ENCODE results near the gene RHOF. TPM values are rescaled to one million over a fixed set of nuclear protein-coding genes. Genes with fewer than 3 reads are reported as not detected.

The RHOF gene
- total RNA-seq, 4 donors from 2014 or later, result 9.4 to 15.7 (median 12.1) TPM

DNA sequence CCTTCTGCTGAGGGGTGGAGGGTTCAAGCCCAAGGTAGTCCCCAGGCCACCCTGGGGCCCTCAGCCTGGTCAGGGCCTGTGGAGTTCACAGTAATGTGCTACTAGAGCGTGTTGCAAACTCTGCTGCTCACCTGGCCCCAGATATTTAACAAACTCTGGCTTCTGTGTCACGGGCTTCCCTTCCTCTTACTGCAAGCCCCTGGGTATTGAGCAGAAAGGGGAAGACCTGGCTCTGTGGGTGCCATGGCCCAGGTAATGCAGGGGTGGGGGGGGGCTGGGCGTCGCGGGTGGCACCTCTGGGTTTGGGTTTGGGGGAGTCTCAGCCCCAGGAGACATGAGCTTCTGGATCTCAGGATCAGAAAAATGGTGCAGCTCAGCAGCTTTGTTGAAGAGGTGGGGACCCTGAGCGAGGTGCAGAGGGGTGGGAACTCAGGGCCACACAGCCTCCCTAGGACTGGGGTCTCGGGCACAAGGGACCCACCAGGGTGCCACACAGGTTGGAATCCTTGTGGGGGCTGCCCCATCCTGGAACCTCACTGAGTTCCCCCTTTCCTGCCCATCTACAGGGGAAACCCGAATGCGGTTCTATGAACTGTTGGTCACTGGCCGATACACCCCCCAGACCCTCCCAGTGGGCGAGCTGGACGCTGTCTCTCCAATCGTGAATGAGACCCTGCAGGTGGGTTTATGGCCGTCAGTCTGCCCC, 14.3 kb upstream of the RHOF start:
- Histone ChIP-seq H3K4me1 (peaks cover 0 to 73% (median 39%) of the 10 kb centered on the region in 3 donors), H3K27me3 (no peaks in the 10 kb centered on the region), H3K9me3 (no peaks in the 10 kb centered on the region), H3K36me3 (peaks cover 0 to 45% of the 10 kb centered on the region in 2 donors), H3K27ac (peak overlapping the region in 2 of 4 donors; percentile 3 to 100), H3K4me3 (no peak overlapping the region)
- no CpG with 5 or more reads among the region's 14 CpGs for WGBS, 2 donors (ENCODE audit: low coverage in 1 of 2)
- no peak for ATAC-seq
- TF ChIP-seq POLR2A (IDR thresholded peaks at IDR 0.05) (no peak), POLR2AphosphoS5 (IDR thresholded peaks at IDR 0.05) (no peak), EP300 (IDR thresholded peaks at IDR 0.05) (no peak)
- TF ChIP-seq, protein P1, sequence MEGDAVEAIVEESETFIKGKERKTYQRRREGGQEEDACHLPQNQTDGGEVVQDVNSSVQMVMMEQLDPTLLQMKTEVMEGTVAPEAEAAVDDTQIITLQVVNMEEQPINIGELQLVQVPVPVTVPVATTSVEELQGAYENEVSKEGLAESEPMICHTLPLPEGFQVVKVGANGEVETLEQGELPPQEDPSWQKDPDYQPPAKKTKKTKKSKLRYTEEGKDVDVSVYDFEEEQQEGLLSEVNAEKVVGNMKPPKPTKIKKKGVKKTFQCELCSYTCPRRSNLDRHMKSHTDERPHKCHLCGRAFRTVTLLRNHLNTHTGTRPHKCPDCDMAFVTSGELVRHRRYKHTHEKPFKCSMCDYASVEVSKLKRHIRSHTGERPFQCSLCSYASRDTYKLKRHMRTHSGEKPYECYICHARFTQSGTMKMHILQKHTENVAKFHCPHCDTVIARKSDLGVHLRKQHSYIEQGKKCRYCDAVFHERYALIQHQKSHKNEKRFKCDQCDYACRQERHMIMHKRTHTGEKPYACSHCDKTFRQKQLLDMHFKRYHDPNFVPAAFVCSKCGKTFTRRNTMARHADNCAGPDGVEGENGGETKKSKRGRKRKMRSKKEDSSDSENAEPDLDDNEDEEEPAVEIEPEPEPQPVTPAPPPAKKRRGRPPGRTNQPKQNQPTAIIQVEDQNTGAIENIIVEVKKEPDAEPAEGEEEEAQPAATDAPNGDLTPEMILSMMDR (IDR thresholded peaks at IDR 0.05), result no peak

DNA sequence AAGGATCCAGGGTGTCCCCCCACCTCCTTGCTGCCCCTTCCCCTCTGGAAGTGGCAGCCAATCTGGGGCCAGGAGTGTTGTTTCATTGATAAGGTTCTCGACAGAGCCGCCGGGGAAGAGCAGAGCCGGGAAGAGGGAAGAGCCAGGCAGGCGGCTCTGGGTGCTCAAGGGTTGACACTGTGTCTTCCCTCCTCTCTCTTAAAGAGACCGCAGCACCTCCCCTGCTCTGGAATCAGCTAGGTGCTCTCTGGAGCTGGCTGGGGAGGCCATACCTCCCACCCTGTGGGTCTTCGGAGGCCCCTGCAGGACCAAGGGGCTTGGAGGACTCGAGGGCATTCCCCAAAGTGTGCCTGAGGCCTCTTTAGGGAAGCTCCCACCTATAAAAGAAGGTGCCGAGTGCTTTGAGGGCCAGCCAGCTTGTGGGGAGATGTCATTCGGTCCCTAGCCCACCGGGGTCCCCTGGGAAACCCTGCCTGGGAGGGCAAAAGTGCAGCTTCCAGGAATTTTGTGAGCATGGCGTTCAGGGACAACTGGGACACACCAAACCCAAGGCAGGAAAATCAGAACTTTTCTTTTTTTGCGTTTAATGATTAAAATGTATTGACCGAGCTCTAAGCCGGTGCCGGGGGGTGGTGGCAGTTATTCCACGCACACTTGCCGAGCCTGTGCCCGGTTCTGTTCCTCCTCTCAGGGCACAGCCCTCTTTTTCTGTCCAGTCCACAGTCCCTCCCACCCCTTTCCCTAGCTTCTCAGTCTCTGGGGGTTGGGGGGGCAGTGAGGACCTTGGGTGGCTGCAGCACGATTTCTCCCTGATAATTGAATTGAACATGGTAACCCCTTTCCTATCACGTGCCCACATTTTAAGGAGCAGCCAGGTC, 13.3 kb upstream of the RHOF start:
- peak overlapping the region; percentile 85 for H3K4me3 ChIP-seq
- H3K36me3 ChIP-seq, result peaks cover 0 to 45% of the 10 kb centered on the region in 2 donors
- peak overlapping the region in 3 of 4 donors; percentile 66 to 100 (median 100) for H3K27ac ChIP-seq
- H3K4me1 ChIP-seq, result peaks cover 0 to 66% (median 33%) of the 10 kb centered on the region in 3 donors
- TF ChIP-seq EP300 (IDR thresholded peaks at IDR 0.05) (no peak), POLR2A (IDR thresholded peaks at IDR 0.05) (no peak), POLR2AphosphoS5 (IDR thresholded peaks at IDR 0.05) (no peak)
- TF ChIP-seq, protein P1 (IDR thresholded peaks at IDR 0.05), result no peak
- no peaks in the 10 kb centered on the region for H3K9me3 ChIP-seq
- no peak for ATAC-seq
- 24 to 30% methylated on average over 2 to 10 of the region's 21 CpGs for WGBS, 2 donors (ENCODE audit: low coverage in 1 of 2)
- H3K27me3 ChIP-seq, result no peaks in the 10 kb centered on the region

DNA sequence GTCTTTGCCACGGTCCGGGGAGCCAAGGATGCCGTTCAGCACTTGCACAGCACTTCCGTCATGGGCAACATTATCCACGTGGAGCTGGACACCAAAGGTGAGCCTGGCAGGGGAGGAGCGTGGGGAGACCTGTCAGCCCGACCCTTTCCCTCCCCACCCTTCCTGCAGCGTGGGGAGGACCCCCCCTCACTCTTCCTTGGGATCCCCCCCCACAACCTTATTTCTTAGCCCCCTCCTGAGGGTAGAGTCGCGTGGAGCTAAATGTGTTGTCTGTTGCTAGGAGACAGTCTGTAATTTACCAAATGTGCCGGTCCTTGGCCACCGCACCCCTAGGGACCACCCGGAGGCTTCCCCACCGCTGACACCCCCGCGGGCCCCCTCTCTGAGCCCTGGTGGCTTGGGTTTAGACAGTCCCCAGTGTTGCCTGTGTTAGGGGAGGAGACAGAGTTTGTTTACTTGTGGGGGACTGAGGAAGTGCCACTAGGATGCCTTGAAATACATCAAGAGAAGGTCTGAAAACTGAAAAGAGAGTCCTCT, 12.6 kb upstream of the RHOF start:
- H3K36me3 ChIP-seq, result peaks cover 0 to 43% of the 10 kb centered on the region in 2 donors
- H3K4me1 ChIP-seq, result peaks cover 0 to 66% (median 26%) of the 10 kb centered on the region in 3 donors
- H3K27me3 ChIP-seq, result no peaks in the 10 kb centered on the region
- WGBS, 2 donors (ENCODE audit: low coverage in 1 of 2), result no CpG with 5 or more reads among the region's 16 CpGs
- H3K4me3 ChIP-seq, result peak overlapping the region; percentile 85
- ATAC-seq, result no peak
- no peak for TF ChIP-seq EP300 (IDR thresholded peaks at IDR 0.05)
- TF ChIP-seq, protein P1 (IDR thresholded peaks at IDR 0.05), result no peak
- no peak for TF ChIP-seq POLR2A (IDR thresholded peaks at IDR 0.05)
- H3K27ac ChIP-seq, result peak overlapping the region in 3 of 4 donors; percentile 66 to 100 (median 100)
- no peaks in the 10 kb centered on the region for H3K9me3 ChIP-seq

DNA sequence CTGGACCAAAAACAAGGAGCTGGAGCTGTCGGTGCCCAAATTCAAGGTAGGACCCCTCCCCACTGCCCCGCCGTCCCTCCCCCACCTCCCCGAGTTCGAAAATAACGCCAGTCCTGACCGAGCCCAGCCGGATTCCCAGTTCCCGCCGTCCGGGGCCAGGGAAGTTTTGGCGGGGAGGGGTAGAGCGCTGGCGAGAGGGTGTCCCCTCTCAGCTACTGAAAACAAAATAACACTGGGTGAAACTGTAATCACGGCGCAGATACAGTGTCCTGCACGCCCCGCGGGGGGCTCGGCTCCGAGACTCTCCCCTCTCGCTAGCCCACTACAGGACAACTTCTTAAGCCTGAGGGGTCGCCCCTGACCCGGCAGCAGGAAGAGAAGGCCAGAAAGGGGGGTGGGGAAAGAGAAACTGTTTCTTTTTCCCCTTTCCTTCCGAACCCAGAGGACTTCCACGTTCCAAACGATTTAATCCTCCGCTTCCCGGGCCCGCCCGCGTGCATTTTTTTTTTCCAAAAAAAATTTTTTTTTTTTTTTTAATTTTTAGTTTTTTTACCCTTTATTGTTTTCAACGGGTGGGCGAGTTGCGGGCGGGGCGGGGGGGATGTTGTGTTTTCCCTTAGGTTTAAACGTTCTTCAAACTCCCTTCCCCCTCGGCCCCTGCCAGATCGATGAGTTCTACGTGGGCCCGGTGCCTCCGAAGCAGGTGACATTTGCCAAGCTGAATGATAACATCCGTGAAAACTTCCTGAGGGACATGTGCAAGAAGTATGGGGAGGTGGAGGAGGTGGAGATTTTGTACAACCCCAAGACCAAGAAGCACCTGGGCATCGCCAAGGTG, 11.9 kb upstream of the RHOF start:
- Histone ChIP-seq H3K36me3 (peaks cover 0 to 36% of the 10 kb centered on the region in 2 donors), H3K4me3 (peak overlapping the region; percentile 85), H3K4me1 (peaks cover 0 to 59% (median 19%) of the 10 kb centered on the region in 3 donors), H3K27me3 (no peaks in the 10 kb centered on the region), H3K9me3 (no peaks in the 10 kb centered on the region), H3K27ac (peak overlapping the region; percentile 100)
- WGBS, 2 donors (ENCODE audit: low coverage in 1 of 2), result 0% methylated on average over 7 to 22 of the region's 45 CpGs
- TF ChIP-seq EP300 (IDR thresholded peaks at IDR 0.05) (no peak), POLR2AphosphoS5 (IDR thresholded peaks at IDR 0.05) (no peak), POLR2A (IDR thresholded peaks at IDR 0.05) (no peak)
- TF ChIP-seq, protein P1 (IDR thresholded peaks at IDR 0.05), result no peak
- ATAC-seq, result no peak

Data from gastroesophageal sphincter (tissue), 4 donors.